ENCODE data around the gene DOC2B. TPM values are rescaled to one million over a fixed set of nuclear protein-coding genes. Genes with fewer than 3 reads are reported as not detected.
"Not testable (repeated sequence)": the region's sequence is repeated elsewhere in the genome, so short reads cannot be mapped to it uniquely, and the experiment has no call there.

The DOC2B gene
- total RNA-seq, 4 donors from 2014 or later: 2.0 to 8.7 (median 5.2) TPM

GRCh38 chr17:171871-172270 is 9.6 kb downstream of the DOC2B start:
- 88 to 95% methylated on average over 7 of the region's 13 CpGs for WGBS, 2 donors
- TF ChIP-seq CTCF (IDR thresholded peaks at IDR 0.05) (no peak), POLR2A (IDR thresholded peaks at IDR 0.05) (no peak)
- H3K4me3 ChIP-seq (ENCODE audit: low read depth, poor library complexity, severe bottlenecking): no peak overlapping the region
- no peak for DNase-seq (ENCODE audit: low spot score in 2 of 2)
- intact Hi-C loops (cut with DNase I; ENCODE audit: low total_unique reads): no loop called here

DNA sequence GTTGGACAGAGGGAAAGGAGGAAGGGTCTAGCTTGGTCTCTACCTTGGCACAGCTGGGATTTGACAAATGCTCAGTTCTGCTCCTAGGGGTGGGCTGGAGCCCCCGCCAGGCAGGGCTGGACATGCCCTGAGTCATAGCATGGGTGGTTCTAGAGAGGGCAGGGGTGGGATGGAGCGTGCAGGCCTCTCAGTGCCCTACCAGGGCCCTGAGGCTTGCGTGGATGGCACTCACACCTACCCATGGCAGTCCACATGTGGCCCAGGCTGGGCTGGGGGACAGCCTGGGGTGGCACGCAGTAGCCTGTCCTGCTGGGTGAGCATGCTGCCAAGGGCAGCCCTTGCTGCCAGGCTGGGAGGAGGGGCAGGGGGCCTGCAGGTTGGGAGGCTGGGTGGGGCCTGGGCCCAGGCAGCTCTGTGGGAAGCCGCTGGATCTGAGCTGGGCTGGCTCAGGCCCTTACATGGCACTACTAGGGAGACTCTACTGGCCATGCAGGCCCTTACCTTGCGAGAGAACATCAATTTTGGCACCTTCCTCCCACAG is 11.2 kb downstream of the DOC2B start:
- intact Hi-C loops (cut with DNase I; ENCODE audit: low total_unique reads): no loop called here
- WGBS, 2 donors: 80 to 87% methylated on average over 3 to 5 of the region's 6 CpGs
- H3K4me3 ChIP-seq (ENCODE audit: low read depth, poor library complexity, severe bottlenecking): no peak overlapping the region
- TF ChIP-seq CTCF (IDR thresholded peaks at IDR 0.05): no peak
- TF ChIP-seq POLR2A (IDR thresholded peaks at IDR 0.05): no peak
- DNase-seq (ENCODE audit: low spot score in 2 of 2): no peak

DNA sequence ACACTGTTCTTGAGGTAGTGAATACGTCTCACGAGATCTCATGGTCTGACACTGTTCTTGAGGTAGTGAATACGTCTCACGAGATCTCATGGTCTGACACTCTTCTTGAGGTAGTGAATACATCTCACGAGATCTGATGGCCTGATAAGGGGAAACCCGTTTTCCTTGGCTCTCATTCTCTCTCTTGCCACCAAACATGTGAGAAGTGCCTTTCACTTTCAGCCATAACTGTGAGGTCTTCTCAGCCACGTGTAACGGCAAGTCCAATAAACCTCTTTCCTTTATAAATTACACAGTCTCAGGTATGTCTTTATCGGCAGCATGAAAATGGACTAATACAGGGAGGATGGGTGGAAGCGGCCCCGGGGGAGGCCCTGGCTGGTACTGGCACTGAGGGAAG is 12.8 kb downstream of the DOC2B start:
- DNase-seq (ENCODE audit: low spot score in 2 of 2); H3K4me3 ChIP-seq (ENCODE audit: low read depth, poor library complexity, severe bottlenecking); intact Hi-C loops (cut with DNase I; ENCODE audit: low total_unique reads): not testable (repeated sequence)
- 76 to 78% methylated on average over 9 of the region's 11 CpGs for WGBS, 2 donors

GRCh38 chr17:165939-166338 is 15.5 kb downstream of the DOC2B start:
- no peak for TF ChIP-seq CTCF (IDR thresholded peaks at IDR 0.05)
- TF ChIP-seq POLR2A (IDR thresholded peaks at IDR 0.05): no peak
- WGBS, 2 donors: 91 to 94% methylated on average over 14 of the region's 14 CpGs
- DNase-seq (ENCODE audit: low spot score in 2 of 2): no peak
- H3K4me3 ChIP-seq (ENCODE audit: low read depth, poor library complexity, severe bottlenecking): no peak overlapping the region
- intact Hi-C loops (cut with DNase I; ENCODE audit: low total_unique reads): no loop called here

GRCh38 chr17:164303-165235 is 16.9 kb downstream of the DOC2B start:
- intact Hi-C loops (cut with DNase I; ENCODE audit: low total_unique reads): no loop called here
- TF ChIP-seq POLR2A (IDR thresholded peaks at IDR 0.05) (no peak), CTCF (IDR thresholded peaks at IDR 0.05) (no peak)
- H3K4me3 ChIP-seq (ENCODE audit: low read depth, poor library complexity, severe bottlenecking): no peak overlapping the region
- WGBS, 2 donors: 63 to 69% methylated on average over 13 to 15 of the region's 16 CpGs
- DNase-seq (ENCODE audit: low spot score in 2 of 2): no peak

GRCh38 chr17:163514-164098 is 17.8 kb downstream of the DOC2B start:
- WGBS, 2 donors: 72 to 82% methylated on average over 11 of the region's 11 CpGs
- TF ChIP-seq POLR2A (IDR thresholded peaks at IDR 0.05): no peak
- H3K4me3 ChIP-seq (ENCODE audit: low read depth, poor library complexity, severe bottlenecking): no peak overlapping the region
- no peak for DNase-seq (ENCODE audit: low spot score in 2 of 2)
- intact Hi-C loops (cut with DNase I; ENCODE audit: low total_unique reads): no loop called here

All from lower leg skin (tissue), 4 donors.